Sigmoid colon (tissue), 7 donors: ENCODE measurements around the gene GATA5. TPM values are rescaled to one million over a fixed set of nuclear protein-coding genes. Genes with fewer than 3 reads are reported as not detected.

Source experiments
- DNase-seq: peaks from one replicate; pipeline ENCODE4 v3.0.0-alpha.2; 2019
- H3K27ac ChIP-seq, 4 donors: fragments of 200-600 bp; sonication (generic); one replicate each; pipeline ENCODE4 v1.5.1; 2016 to 2019; ENCODE audit warnings: mild to moderate bottlenecking in 1 of 4
- H3K27me3 ChIP-seq, 3 donors: fragments of 200-600 bp; sonication (generic); one replicate each; pipeline ENCODE4 v1.5.1; 2019; ENCODE audit warnings: mild to moderate bottlenecking in 1 of 3
- H3K36me3 ChIP-seq, 4 donors: fragments of 200-600 bp; sonication (generic); one replicate each; pipeline ENCODE4 v1.5.1; 2016 to 2019
- H3K4me1 ChIP-seq, 4 donors: fragments of 200-600 bp; sonication (generic); one replicate each; pipeline ENCODE4 v1.5.1; 2017 to 2019
- H3K4me3 ChIP-seq, 4 donors: fragments of 200-600 bp; sonication (generic); one replicate each; pipeline ENCODE4 v1.5.1; 2017 to 2019; ENCODE audit warnings: mild to moderate bottlenecking in 2 of 4, moderate library complexity in 1 of 4
- H3K9me3 ChIP-seq, 4 donors: fragments of 200-600 bp in 3 of 4; sonication (generic) in 3 of 4; one replicate each; pipeline versions ENCODE4 v1.5.1 to v1.6.1; 2013 to 2019
- CTCF ChIP-seq, 4 experiments: fragments of 450-650 bp in 3 of 4; fragments of 200-600 bp in 1 of 4; IDR thresholded peaks; one replicate each; pipeline ENCODE4 v1.5.1; 2016 to 2019; ENCODE audit warnings: antibody characterized with exemption in 4 of 4, mild to moderate bottlenecking in 3 of 4, moderate library complexity in 2 of 4
- EP300 ChIP-seq, 4 donors: sonication (generic); formaldehyde crosslinking; IDR thresholded peaks; one replicate each; pipeline ENCODE4 v1.6.1; 2017; ENCODE audit warnings: antibody characterized with exemption in 4 of 4
- POLR2A ChIP-seq, 2 donors: fragments of 450-650 bp; IDR thresholded peaks; one replicate each; pipeline ENCODE4 v1.6.1; 2016; ENCODE audit warnings: antibody characterized with exemption in 2 of 2, mild to moderate bottlenecking in 2 of 2, moderate library complexity in 2 of 2
- POLR2AphosphoS5 ChIP-seq, 4 donors: sonication (generic); formaldehyde crosslinking; IDR thresholded peaks; one replicate each; pipeline ENCODE4 v1.6.1; 2017; ENCODE audit warnings: antibody characterized with exemption in 4 of 4
- WGBS, 2 donors: extraction: QIAGEN DNeasy Blood & Tissue Kit; methylation state at CpG; one replicate each; pipeline ENCODE4 v1.1.7; 2013; 5-methylcytosine and 5-hydroxymethylcytosine counted together
- intact Hi-C: fragments of 100-400 bp; cut with DNase I; formaldehyde crosslinking; loops from one replicate; pipeline ENCODE4 v1.15.1; 2023
- polyA plus RNA-seq, 3 donors: library from polyadenylated mRNA; stranded (reverse); fragments of 200-250 nt; gene quantifications; one replicate each; pipeline ENCODE4 v1.2.3, GENCODE V29; 2013
- total RNA-seq, 4 donors: library from RNA; depleted of rRNA; stranded (reverse); fragments of >200 nt; gene quantifications; one replicate each; pipeline ENCODE4 v1.1.0, GENCODE V29; 2016
- donor health status: healthy with polysubstance abuse.
- donor health status: Bipolar disorder and iron deficiency.
- donor health status: healthy.

GATA5 gene
- total and polyA plus RNA-seq, 7 donors = 0.03 to 0.36 TPM; not detected in 5

- H3K9me3 ChIP-seq = no peaks in the 10 kb centered on the region
- H3K36me3 ChIP-seq = no peaks in the 10 kb centered on the region
- no peak overlapping the region for H3K4me3 ChIP-seq
- no peak overlapping the region for H3K27ac ChIP-seq
- TF ChIP-seq EP300 (IDR thresholded peaks at IDR 0.05) (no peak), CTCF (IDR thresholded peaks at IDR 0.05) (no peak), POLR2AphosphoS5 (IDR thresholded peaks at IDR 0.05) (no peak), POLR2A (IDR thresholded peaks at IDR 0.05) (no peak)
- intact Hi-C loops = no loop called here
- no peak for DNase-seq
- 85 to 87% methylated on average over 16 of the region's 16 CpGs for WGBS, 2 donors
- peaks cover 0 to 17% (median 15%) of the 10 kb centered on the region in 4 donors for H3K4me1 ChIP-seq
- H3K27me3 ChIP-seq = peaks cover 0 to 5% (median 0%) of the 10 kb centered on the region in 3 donors
These were observed 33.7 kb downstream of the GATA5 start for GRCh38 chr20:62441987-62442539.

- Histone ChIP-seq H3K4me3 (no peak overlapping the region), H3K9me3 (no peaks in the 10 kb centered on the region), H3K27me3 (no peaks in the 10 kb centered on the region), H3K27ac (no peak overlapping the region), H3K36me3 (no peaks in the 10 kb centered on the region), H3K4me1 (peaks cover 0 to 25% (median 20%) of the 10 kb centered on the region in 4 donors)
- intact Hi-C loops = no loop called here
- DNase-seq = no peak
- TF ChIP-seq EP300 (IDR thresholded peaks at IDR 0.05) (no peak), CTCF (IDR thresholded peaks at IDR 0.05) (no peak), POLR2AphosphoS5 (IDR thresholded peaks at IDR 0.05) (no peak), POLR2A (IDR thresholded peaks at IDR 0.05) (no peak)
- 69 to 77% methylated on average over 5 of the region's 5 CpGs for WGBS, 2 donors
These were observed 36.6 kb downstream of the GATA5 start for GRCh38 chr20:62439218-62439617.

- intact Hi-C loops = no loop called here
- Histone ChIP-seq H3K27ac (peak overlapping the region; percentile 71 to 77 (median 74)), H3K36me3 (no peaks in the 10 kb centered on the region), H3K27me3 (no peaks in the 10 kb centered on the region), H3K9me3 (no peaks in the 10 kb centered on the region), H3K4me3 (peak overlapping the region in 3 of 4 donors; percentile 14 to 19 (median 18)), H3K4me1 (peaks cover 0 to 38% (median 32%) of the 10 kb centered on the region in 4 donors)
- 82 to 83% methylated on average over 24 of the region's 24 CpGs for WGBS, 2 donors
- TF ChIP-seq CTCF (IDR thresholded peaks at IDR 0.05) (no peak), POLR2AphosphoS5 (IDR thresholded peaks at IDR 0.05) (no peak), EP300 (IDR thresholded peaks at IDR 0.05) (no peak), POLR2A (IDR thresholded peaks at IDR 0.05) (no peak)
- DNase-seq = peak; percentile 86
These were observed 37.9 kb downstream of the GATA5 start for GRCh38 chr20:62437927-62438326.

- no peaks in the 10 kb centered on the region for H3K27me3 ChIP-seq
- no peaks in the 10 kb centered on the region for H3K9me3 ChIP-seq
- no peaks in the 10 kb centered on the region for H3K36me3 ChIP-seq
- TF ChIP-seq EP300 (IDR thresholded peaks at IDR 0.05) (no peak), CTCF (IDR thresholded peaks at IDR 0.05) (no peak), POLR2AphosphoS5 (IDR thresholded peaks at IDR 0.05) (peak in 1 of 4 donors; percentile 15)
- WGBS, 2 donors = 76 to 81% methylated on average over 12 of the region's 12 CpGs
- peak overlapping the region in 3 of 4 donors; percentile 14 to 19 (median 18) for H3K4me3 ChIP-seq
- peaks cover 0 to 39% (median 33%) of the 10 kb centered on the region in 4 donors for H3K4me1 ChIP-seq
- peak overlapping the region; percentile 71 to 77 (median 74) for H3K27ac ChIP-seq
- intact Hi-C loops = no loop called here
- DNase-seq = no peak
These were observed 38.3 kb downstream of the GATA5 start for GRCh38 chr20:62437496-62437895.

- intact Hi-C loops = no loop called here
- Histone ChIP-seq H3K27ac (no peak overlapping the region), H3K4me3 (no peak overlapping the region), H3K27me3 (no peaks in the 10 kb centered on the region), H3K36me3 (no peaks in the 10 kb centered on the region), H3K4me1 (peaks cover 0 to 39% (median 33%) of the 10 kb centered on the region in 4 donors), H3K9me3 (no peaks in the 10 kb centered on the region)
- TF ChIP-seq POLR2A (IDR thresholded peaks at IDR 0.05) (no peak), CTCF (IDR thresholded peaks at IDR 0.05) (no peak), EP300 (IDR thresholded peaks at IDR 0.05) (no peak), POLR2AphosphoS5 (IDR thresholded peaks at IDR 0.05) (no peak)
- no peak for DNase-seq
- WGBS, 2 donors = 91 to 94% methylated on average over 3 of the region's 3 CpGs
These were observed 39.1 kb downstream of the GATA5 start for GRCh38 chr20:62436692-62437091.
